ENCODE data around the gene EDDM3A.

GRCh38 chr14:20712904-20713303 is 32.8 kb upstream of the EDDM3A start:
- TF ChIP-seq POLR2A (IDR thresholded peaks at IDR 0.05) (no peak), CTCF (IDR thresholded peaks at IDR 0.05) (no peak)
